IMR-90 (cell line): ENCODE data around the gene ADGRG1.

Experiments used
- MAFK ChIP-seq: IDR thresholded peaks from 2 replicates; pipeline ENCODE4 v1.6.1; 2012; ENCODE audit warnings: low read depth, low read length, improper control_type of control experiment
- RFX5 ChIP-seq: IDR thresholded peaks from 2 replicates; pipeline ENCODE4 v1.8.0; 2012; ENCODE audit warnings: low read depth, mild to moderate bottlenecking, low read length, moderate library complexity
- USF2 ChIP-seq: fragments of 150-350 bp; IDR thresholded peaks from 2 replicates; pipeline ENCODE4 v1.6.1; 2017; ENCODE audit warnings: mild to moderate bottlenecking, antibody characterized with exemption, low read length, low read depth
- TF ChIP-seq, protein P1 (sequence below): conservative IDR thresholded peaks from 2 replicates; pipeline ENCODE4 v1.5.1; 2012; ENCODE audit warnings: mild to moderate bottlenecking, low read depth, low read length, improper control_type of control experiment

DNA sequence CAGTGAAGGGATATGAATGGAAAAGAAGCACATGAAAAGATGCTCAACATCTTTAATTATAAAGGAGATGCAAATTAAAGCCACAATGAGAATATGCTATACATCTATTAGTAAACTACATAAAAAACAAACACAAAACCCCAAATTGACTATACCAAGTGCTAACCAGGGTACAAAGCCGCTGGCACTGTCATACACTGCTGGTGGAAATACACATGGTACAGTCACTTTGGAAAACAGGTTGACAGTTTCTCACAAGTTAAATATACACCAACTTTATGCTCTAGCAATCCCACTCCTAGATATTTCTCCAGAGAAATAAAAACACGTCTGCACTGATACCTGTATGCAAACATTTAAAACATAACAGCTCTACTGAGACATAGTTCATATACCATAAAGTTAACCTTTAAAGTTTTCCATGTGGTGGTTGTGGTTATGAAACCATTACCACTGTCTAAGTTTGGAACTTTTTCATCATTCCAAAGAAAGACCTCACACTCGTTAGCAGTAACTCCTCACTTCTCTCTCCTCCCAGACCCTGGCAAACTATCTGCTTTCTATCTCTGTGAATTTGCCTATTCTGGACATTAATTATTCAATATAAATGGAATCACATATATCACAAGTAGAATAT lies 43.3 kb upstream of the ADGRG1 start:
- no peak for TF ChIP-seq USF2
- no peak for TF ChIP-seq MAFK
- TF ChIP-seq, protein P1, sequence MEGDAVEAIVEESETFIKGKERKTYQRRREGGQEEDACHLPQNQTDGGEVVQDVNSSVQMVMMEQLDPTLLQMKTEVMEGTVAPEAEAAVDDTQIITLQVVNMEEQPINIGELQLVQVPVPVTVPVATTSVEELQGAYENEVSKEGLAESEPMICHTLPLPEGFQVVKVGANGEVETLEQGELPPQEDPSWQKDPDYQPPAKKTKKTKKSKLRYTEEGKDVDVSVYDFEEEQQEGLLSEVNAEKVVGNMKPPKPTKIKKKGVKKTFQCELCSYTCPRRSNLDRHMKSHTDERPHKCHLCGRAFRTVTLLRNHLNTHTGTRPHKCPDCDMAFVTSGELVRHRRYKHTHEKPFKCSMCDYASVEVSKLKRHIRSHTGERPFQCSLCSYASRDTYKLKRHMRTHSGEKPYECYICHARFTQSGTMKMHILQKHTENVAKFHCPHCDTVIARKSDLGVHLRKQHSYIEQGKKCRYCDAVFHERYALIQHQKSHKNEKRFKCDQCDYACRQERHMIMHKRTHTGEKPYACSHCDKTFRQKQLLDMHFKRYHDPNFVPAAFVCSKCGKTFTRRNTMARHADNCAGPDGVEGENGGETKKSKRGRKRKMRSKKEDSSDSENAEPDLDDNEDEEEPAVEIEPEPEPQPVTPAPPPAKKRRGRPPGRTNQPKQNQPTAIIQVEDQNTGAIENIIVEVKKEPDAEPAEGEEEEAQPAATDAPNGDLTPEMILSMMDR = no peak
- TF ChIP-seq RFX5 = no peak
